AG04450 (cell line): ENCODE data around the gene DHX58. TPM values are rescaled to one million over a fixed set of nuclear protein-coding genes. Genes with fewer than 3 reads are reported as not detected.

ENCODE experiments used
- CTCF ChIA-PET: fragments of 300-600, 350-600 bp; formaldehyde crosslinking; extraction: SDS; loops from one replicate; lab custom pipeline; 2022; ENCODE audit warnings: antibody characterized with exemption, inconsistent platforms; lab: Charles Lee
- POLR2A ChIA-PET: fragments of 350-600 bp; formaldehyde crosslinking; extraction: SDS; loops from one replicate; lab custom pipeline; 2021; ENCODE audit warnings: antibody characterized with exemption, inconsistent platforms; lab: Yijun Ruan, JAX
- DNase-seq: peaks from one replicate; pipeline ENCODE4 v3.0.0-alpha.2; 2011; ENCODE audit warnings: low read depth, low spot score
- H3K27ac ChIP-seq: one replicate; pipeline ENCODE4 v1.5.1; 2012; ENCODE audit warnings: low read depth, low read length, control low read depth
- H3K27me3 ChIP-seq: one replicate; pipeline ENCODE4 v1.6.0; 2012; ENCODE audit warnings: low read length; ENCODE audit not compliant: control insufficient read depth, insufficient read depth
- H3K4me3 ChIP-seq: 2 replicates; pipeline ENCODE4 v1.5.1; 2011; ENCODE audit warnings: mild to moderate bottlenecking, low read depth, low read length, control low read depth
- H3K9me3 ChIP-seq: 2 replicates; pipeline ENCODE4 v1.5.1; 2012; ENCODE audit warnings: low read length; ENCODE audit not compliant: control insufficient read depth, insufficient read depth
- CTCF ChIP-seq: IDR thresholded peaks from 2 replicates; pipeline ENCODE4 v1.5.1; 2011; ENCODE audit warnings: low read depth, low read length, control low read depth, inconsistent platforms
- polyA plus RNA-seq: library from polyadenylated mRNA; depleted of rRNA; stranded (reverse); fragments of >200 nt; gene quantifications from 2 replicates; pipeline ENCODE4 v1.2.3, GENCODE V29; 2011

DHX58 gene
- polyA plus RNA-seq, 1 experiment, result 2.0 TPM

GRCh38 chr17:42076797-42077559 lies 35.5 kb downstream of the DHX58 start:
- DNase-seq, result no peak
- Histone ChIP-seq H3K27ac (no peak overlapping the region), H3K9me3 (no peaks in the 10 kb centered on the region), H3K4me3 (no peak overlapping the region), H3K27me3 (peaks cover 48% of the 10 kb centered on the region)
- ChIA-PET POLR2A (no interaction called here), CTCF (interaction anchor here (1.1 kb wide), 1 partner anchor 9 kb away, joined by 4 read pairs; no protein-coding TSS in a partner anchor)
- no peak for TF ChIP-seq CTCF

- CTCF ChIA-PET, result no interaction called here
- Histone ChIP-seq H3K9me3 (no peaks in the 10 kb centered on the region), H3K27me3 (peaks cover 59% of the 10 kb centered on the region), H3K27ac (no peak overlapping the region), H3K4me3 (no peak overlapping the region)
- TF ChIP-seq CTCF, result no peak
- POLR2A ChIA-PET, result no interaction called here
- DNase-seq, result no peak
Measured at GRCh38 chr17:42075789-42076188, 36.7 kb downstream of the DHX58 start.

- TF ChIP-seq CTCF, result no peak
- Histone ChIP-seq H3K27ac (no peak overlapping the region), H3K9me3 (no peaks in the 10 kb centered on the region), H3K4me3 (no peak overlapping the region), H3K27me3 (peaks cover 54% of the 10 kb centered on the region)
- POLR2A ChIA-PET, result no interaction called here
- CTCF ChIA-PET, result interaction anchor here (0.9 kb wide), 1 partner anchor 150 kb away, joined by 3 read pairs; no protein-coding TSS in a partner anchor
- DNase-seq, result no peak
Measured at GRCh38 chr17:42072323-42073187, 40.0 kb downstream of the DHX58 start.

GRCh38 chr17:42071810-42072209 lies 40.7 kb downstream of the DHX58 start:
- no peaks in the 10 kb centered on the region for H3K9me3 ChIP-seq
- peaks cover 49% of the 10 kb centered on the region for H3K27me3 ChIP-seq
- no peak overlapping the region for H3K4me3 ChIP-seq
- ChIA-PET POLR2A (no interaction called here), CTCF (interaction anchor here (0.9 kb wide), 1 partner anchor 151 kb away, joined by 3 read pairs; no protein-coding TSS in a partner anchor)
- H3K27ac ChIP-seq, result no peak overlapping the region
- no peak for DNase-seq
- TF ChIP-seq CTCF, result no peak

- ChIA-PET POLR2A (no interaction called here), CTCF (no interaction called here)
- no peak overlapping the region for H3K4me3 ChIP-seq
- no peaks in the 10 kb centered on the region for H3K9me3 ChIP-seq
- no peak for TF ChIP-seq CTCF
- H3K27ac ChIP-seq, result no peak overlapping the region
- H3K27me3 ChIP-seq, result peaks cover 47% of the 10 kb centered on the region
- DNase-seq, result no peak
Measured at GRCh38 chr17:42068979-42069378, 43.5 kb downstream of the DHX58 start.
